ENCODE data around the gene GPR37L1. TPM values are rescaled to one million over a fixed set of nuclear protein-coding genes. Genes with fewer than 3 reads are reported as not detected.
"Not testable (repeated sequence)": the region's sequence is repeated elsewhere in the genome, so short reads cannot be mapped to it uniquely, and the experiment has no call there.

The GPR37L1 gene
- total RNA-seq, 2 donors from 2014 or later = 0.09 to 0.28 TPM

DNA sequence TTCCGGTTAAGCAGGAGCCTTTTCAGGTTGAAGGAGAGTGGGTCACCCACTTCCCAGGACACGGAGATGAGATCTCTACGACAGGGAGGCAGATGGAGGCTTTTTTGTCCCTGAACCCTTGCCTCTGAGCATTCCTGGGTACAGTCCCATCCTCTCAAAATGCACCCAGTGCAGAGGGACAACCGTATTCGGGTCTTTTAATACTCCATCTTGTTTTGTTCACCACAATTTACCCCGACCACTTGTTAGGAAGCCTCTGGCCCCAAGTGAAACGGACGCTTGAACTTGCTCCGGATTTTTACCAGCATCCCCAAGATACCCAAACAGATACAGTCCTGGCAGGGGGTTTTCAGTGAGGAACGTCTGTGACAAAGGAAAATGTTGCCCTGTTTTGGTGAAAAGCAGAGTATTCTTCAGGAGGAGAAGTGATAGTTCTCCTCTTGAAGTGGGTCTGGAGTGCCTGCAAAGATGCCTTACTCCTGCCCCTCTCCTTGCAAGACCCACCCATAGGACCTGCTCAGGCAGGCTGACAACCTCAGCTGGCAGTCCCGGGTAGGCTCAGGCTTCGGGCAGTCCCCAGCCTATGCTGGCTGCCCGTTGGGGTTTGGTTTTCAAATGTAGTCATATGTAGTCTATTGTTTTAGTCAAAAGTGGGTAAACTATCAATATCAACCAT lies 22.5 kb downstream of the GPR37L1 start:
- no peak for DNase-seq (ENCODE audit: low spot score)
- Histone ChIP-seq H3K27ac (peak overlapping the region; percentile 84 to 85), H3K36me3 (no peaks in the 10 kb centered on the region), H3K4me3 (peak overlapping the region; percentile 77 to 96), H3K9me3 (no peaks in the 10 kb centered on the region), H3K27me3 (replicated peaks; ENCODE audit: insufficient read depth) (no peaks in the 10 kb centered on the region), H3K4me1 (replicated peaks) (peaks cover 5% of the 10 kb centered on the region)
- intact Hi-C loops (cut with DNase I) = no loop called here
- TF ChIP-seq POLR2A (IDR thresholded peaks at IDR 0.05) (no peak), POLR2AphosphoS5 (IDR thresholded peaks at IDR 0.05) (no peak)
- TF ChIP-seq, protein P1, sequence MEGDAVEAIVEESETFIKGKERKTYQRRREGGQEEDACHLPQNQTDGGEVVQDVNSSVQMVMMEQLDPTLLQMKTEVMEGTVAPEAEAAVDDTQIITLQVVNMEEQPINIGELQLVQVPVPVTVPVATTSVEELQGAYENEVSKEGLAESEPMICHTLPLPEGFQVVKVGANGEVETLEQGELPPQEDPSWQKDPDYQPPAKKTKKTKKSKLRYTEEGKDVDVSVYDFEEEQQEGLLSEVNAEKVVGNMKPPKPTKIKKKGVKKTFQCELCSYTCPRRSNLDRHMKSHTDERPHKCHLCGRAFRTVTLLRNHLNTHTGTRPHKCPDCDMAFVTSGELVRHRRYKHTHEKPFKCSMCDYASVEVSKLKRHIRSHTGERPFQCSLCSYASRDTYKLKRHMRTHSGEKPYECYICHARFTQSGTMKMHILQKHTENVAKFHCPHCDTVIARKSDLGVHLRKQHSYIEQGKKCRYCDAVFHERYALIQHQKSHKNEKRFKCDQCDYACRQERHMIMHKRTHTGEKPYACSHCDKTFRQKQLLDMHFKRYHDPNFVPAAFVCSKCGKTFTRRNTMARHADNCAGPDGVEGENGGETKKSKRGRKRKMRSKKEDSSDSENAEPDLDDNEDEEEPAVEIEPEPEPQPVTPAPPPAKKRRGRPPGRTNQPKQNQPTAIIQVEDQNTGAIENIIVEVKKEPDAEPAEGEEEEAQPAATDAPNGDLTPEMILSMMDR (IDR thresholded peaks at IDR 0.05) = no peak
- 2% methylated on average over 13 of the region's 13 CpGs for WGBS

DNA sequence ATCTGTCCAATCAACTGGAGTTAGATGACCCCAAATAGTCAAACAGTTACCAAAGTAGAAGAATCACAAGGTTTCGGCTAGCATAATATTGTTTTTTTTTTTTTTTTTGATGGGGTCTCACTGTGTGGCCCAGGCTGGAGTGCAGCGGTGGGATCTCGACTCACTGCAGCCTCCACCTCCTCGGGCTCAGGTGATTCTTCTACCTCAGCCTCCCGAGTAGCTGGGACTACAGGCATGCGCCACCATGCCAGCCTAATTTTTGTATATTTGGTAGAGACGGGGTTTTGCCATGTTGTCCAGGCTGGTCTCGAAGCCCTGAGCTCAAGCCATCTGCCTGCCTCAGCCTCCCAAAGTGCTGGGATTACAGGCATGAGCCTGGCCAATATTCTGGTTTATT lies 23.0 kb downstream of the GPR37L1 start:
- H3K9me3 ChIP-seq; H3K4me1 ChIP-seq (replicated peaks); DNase-seq (ENCODE audit: low spot score); H3K4me3 ChIP-seq; H3K27me3 ChIP-seq (replicated peaks; ENCODE audit: insufficient read depth); H3K36me3 ChIP-seq; H3K27ac ChIP-seq; intact Hi-C loops (cut with DNase I): not testable (repeated sequence)
- WGBS = 94% methylated on average over 8 of the region's 8 CpGs

DNA sequence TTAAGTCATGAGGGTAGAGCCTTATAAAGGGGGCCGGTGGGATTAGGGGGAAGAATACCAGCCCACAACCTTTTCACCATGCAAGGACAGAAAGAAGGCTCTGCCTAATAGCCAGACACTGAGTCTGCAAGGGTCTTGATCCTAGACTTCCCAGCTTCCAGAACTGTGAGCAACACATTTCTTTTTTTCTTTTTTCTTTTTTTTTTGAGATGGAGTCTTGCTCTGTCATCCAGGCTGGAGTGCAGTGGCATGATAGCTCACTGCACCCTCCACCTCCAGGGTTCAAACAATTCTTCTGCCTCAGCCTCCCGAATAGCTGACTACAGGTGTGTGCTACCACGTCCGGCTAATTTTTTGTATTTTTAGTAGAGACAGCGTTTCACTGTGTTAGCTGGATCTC lies 23.6 kb downstream of the GPR37L1 start:
- peaks cover 5% of the 10 kb centered on the region for H3K4me1 ChIP-seq (replicated peaks)
- no peaks in the 10 kb centered on the region for H3K9me3 ChIP-seq
- 93% methylated on average over 5 of the region's 5 CpGs for WGBS
- no peaks in the 10 kb centered on the region for H3K27me3 ChIP-seq (replicated peaks; ENCODE audit: insufficient read depth)
- no peak overlapping the region for H3K27ac ChIP-seq
- intact Hi-C loops (cut with DNase I) = no loop called here
- no peak overlapping the region for H3K4me3 ChIP-seq
- DNase-seq (ENCODE audit: low spot score) = no peak
- H3K36me3 ChIP-seq = no peaks in the 10 kb centered on the region
- TF ChIP-seq, protein P1 (IDR thresholded peaks at IDR 0.05) = no peak
- no peak for TF ChIP-seq POLR2A (IDR thresholded peaks at IDR 0.05)
- no peak for TF ChIP-seq POLR2AphosphoS5 (IDR thresholded peaks at IDR 0.05)

- no peak overlapping the region for H3K27ac ChIP-seq
- DNase-seq (ENCODE audit: low spot score) = no peak
- no peaks in the 10 kb centered on the region for H3K9me3 ChIP-seq
- H3K4me1 ChIP-seq (replicated peaks) = peaks cover 5% of the 10 kb centered on the region
- H3K27me3 ChIP-seq (replicated peaks; ENCODE audit: insufficient read depth) = no peaks in the 10 kb centered on the region
- WGBS = 53% methylated on average over 2 of the region's 3 CpGs
- no peaks in the 10 kb centered on the region for H3K36me3 ChIP-seq
- TF ChIP-seq, protein P1 (IDR thresholded peaks at IDR 0.05) = no peak
- TF ChIP-seq POLR2A (IDR thresholded peaks at IDR 0.05) = no peak
- no peak for TF ChIP-seq POLR2AphosphoS5 (IDR thresholded peaks at IDR 0.05)
- H3K4me3 ChIP-seq = no peak overlapping the region
- intact Hi-C loops (cut with DNase I) = no loop called here
Observed at GRCh38 chr1:202146993-202147392, 24.3 kb downstream of the GPR37L1 start.

- Histone ChIP-seq H3K4me1 (replicated peaks) (no peaks in the 10 kb centered on the region), H3K36me3 (no peaks in the 10 kb centered on the region), H3K27ac (no peak overlapping the region), H3K4me3 (no peak overlapping the region), H3K27me3 (replicated peaks; ENCODE audit: insufficient read depth) (no peaks in the 10 kb centered on the region), H3K9me3 (no peaks in the 10 kb centered on the region)
- intact Hi-C loops (cut with DNase I) = no loop called here
- no peak for DNase-seq (ENCODE audit: low spot score)
- TF ChIP-seq POLR2AphosphoS5 (IDR thresholded peaks at IDR 0.05) (no peak), POLR2A (IDR thresholded peaks at IDR 0.05) (no peak)
- TF ChIP-seq, protein P1 (IDR thresholded peaks at IDR 0.05) = no peak
- WGBS = 94% methylated on average over 3 of the region's 4 CpGs
Observed at GRCh38 chr1:202148391-202148790, 25.7 kb downstream of the GPR37L1 start.
